Body of pancreas (tissue), 4 donors: ENCODE results near the gene SGCD.

Experiments used
- CTCF ChIP-seq, 7 experiments: fragments of 450-650 bp in 4 of 7; fragments of 200-600 bp in 3 of 7; sonication (generic) in 3 of 7; IDR thresholded peaks; one replicate each; pipeline ENCODE4 v1.5.1; 2016 to 2019; ENCODE audit warnings: antibody characterized with exemption in 7 of 7
- POLR2A ChIP-seq, 3 donors: fragments of 450-650 bp; IDR thresholded peaks; one replicate each; pipeline ENCODE4 v1.6.1; 2016; ENCODE audit warnings: antibody characterized with exemption in 3 of 3, mild to moderate bottlenecking in 2 of 3

- TF ChIP-seq CTCF (IDR thresholded peaks at IDR 0.05) (no peak), POLR2A (IDR thresholded peaks at IDR 0.05) (no peak)
These were observed 132.9 kb downstream of the SGCD start for GRCh38 chr5:156459812-156460385.
